ENCODE data around the gene ASTL.
A peak's percentile ranks its signal among the peaks of the same experiment; 100 is the strongest.
"Not testable (repeated sequence)": the region's sequence is repeated elsewhere in the genome, so short reads cannot be mapped to it uniquely, and the experiment has no call there.

Gene ASTL

GRCh38 chr2:96098900-96099590 is 39.3 kb downstream of the ASTL start:
- peak; percentile 1 for DNase-seq

GRCh38 chr2:96097951-96098823 is 40.1 kb downstream of the ASTL start:
- no peak for DNase-seq

- no peak for DNase-seq
These were observed 40.9 kb downstream of the ASTL start for GRCh38 chr2:96097441-96097840.

- no peak for DNase-seq
These were observed 43.1 kb downstream of the ASTL start for GRCh38 chr2:96095116-96095636.

- no peak for DNase-seq
These were observed 44.8 kb downstream of the ASTL start for GRCh38 chr2:96093528-96093927.

GRCh38 chr2:96092951-96093350 is 45.4 kb downstream of the ASTL start:
- no peak for DNase-seq

GRCh38 chr2:96092573-96092877 is 45.8 kb downstream of the ASTL start:
- no peak for DNase-seq

- peak; percentile 3 for DNase-seq
These were observed 46.4 kb downstream of the ASTL start for GRCh38 chr2:96091711-96092572.

GRCh38 chr2:96091141-96091710 is 47.1 kb downstream of the ASTL start:
- DNase-seq: no peak

- no peak for DNase-seq
These were observed 47.9 kb downstream of the ASTL start for GRCh38 chr2:96090196-96090926.

- DNase-seq: peak; percentile 16
These were observed 48.7 kb downstream of the ASTL start for GRCh38 chr2:96089356-96090195.

- no peak for DNase-seq
These were observed 49.7 kb downstream of the ASTL start for GRCh38 chr2:96088340-96089335.

GRCh38 chr2:96087130-96087529 is 51.2 kb downstream of the ASTL start:
- DNase-seq: no peak

- DNase-seq: no peak
These were observed 52.6 kb downstream of the ASTL start for GRCh38 chr2:96085541-96086355.

- DNase-seq: not testable (repeated sequence)
These were observed 53.3 kb downstream of the ASTL start for GRCh38 chr2:96084858-96085518.

- DNase-seq: no peak
These were observed 54.1 kb downstream of the ASTL start for GRCh38 chr2:96083989-96084857.

Data from right kidney (tissue), 1 donor.